SK-N-MC (cell line): ENCODE data around the gene PTPN7.
"Not testable (repeated sequence)": the region's sequence is repeated elsewhere in the genome, so short reads cannot be mapped to it uniquely, and the experiment has no call there.

Experiments
- DNase-seq: peaks from one replicate; pipeline ENCODE4 v3.0.0-alpha.2; 2011; ENCODE audit warnings: low read depth, low spot score
- H3K27ac ChIP-seq: fragments of 200-600 bp; sonication (generic); 2 replicates; pipeline ENCODE4 v1.5.1; 2016; ENCODE audit warnings: mixed run types
- H3K36me3 ChIP-seq: fragments of 200-600 bp; sonication (generic); 2 replicates; pipeline ENCODE4 v1.6.1; 2017; ENCODE audit warnings: antibody characterized with exemption, low read length, mixed read lengths; ENCODE audit not compliant: insufficient read depth
- H3K4me3 ChIP-seq: fragments of 200-600 bp; sonication (generic); 2 replicates; pipeline ENCODE4 v1.5.1; 2016
- H3K9ac ChIP-seq: fragments of 200-600 bp; sonication (generic); 2 replicates; pipeline ENCODE4 v1.8.0; 2017; ENCODE audit warnings: mixed run types, mixed read lengths; ENCODE audit not compliant: insufficient read length
- H3K9me3 ChIP-seq: fragments of 200-600 bp; sonication (generic); 2 replicates; pipeline ENCODE4 v1.6.1; 2017; ENCODE audit warnings: low read depth, mild to moderate bottlenecking, antibody characterized with exemption, low read length, moderate library complexity, mixed read lengths
- EZH2 ChIP-seq: fragments of 200-600 bp; sonication (generic); IDR thresholded peaks from one replicate; pipeline ENCODE4 v1.6.1; 2017; ENCODE audit warnings: antibody characterized with exemption
- FOXP2 ChIP-seq: optimal IDR thresholded peaks from 2 replicates; pipeline ENCODE3; 2011; ENCODE audit warnings: mild to moderate bottlenecking, moderate library complexity; ENCODE audit not compliant: insufficient read depth; ENCODE audit errors: extremely low read length, control extremely low read depth
- POLR2AphosphoS5 ChIP-seq: IDR thresholded peaks from 2 replicates; pipeline ENCODE4 v1.6.1; 2012; ENCODE audit warnings: mild to moderate bottlenecking, low read depth, low read length, borderline replicate concordance

Gene PTPN7

GRCh38 chr1:202171292-202172014 is 11.1 kb upstream of the PTPN7 start:
- H3K27ac ChIP-seq: no peak overlapping the region
- H3K9me3 ChIP-seq: no peaks in the 10 kb centered on the region
- H3K4me3 ChIP-seq: no peak overlapping the region
- no peak for DNase-seq
- TF ChIP-seq FOXP2: no peak
- no peak for TF ChIP-seq EZH2
- TF ChIP-seq POLR2AphosphoS5: no peak
- H3K36me3 ChIP-seq: no peaks in the 10 kb centered on the region
- H3K9ac ChIP-seq: no peak overlapping the region

DNA sequence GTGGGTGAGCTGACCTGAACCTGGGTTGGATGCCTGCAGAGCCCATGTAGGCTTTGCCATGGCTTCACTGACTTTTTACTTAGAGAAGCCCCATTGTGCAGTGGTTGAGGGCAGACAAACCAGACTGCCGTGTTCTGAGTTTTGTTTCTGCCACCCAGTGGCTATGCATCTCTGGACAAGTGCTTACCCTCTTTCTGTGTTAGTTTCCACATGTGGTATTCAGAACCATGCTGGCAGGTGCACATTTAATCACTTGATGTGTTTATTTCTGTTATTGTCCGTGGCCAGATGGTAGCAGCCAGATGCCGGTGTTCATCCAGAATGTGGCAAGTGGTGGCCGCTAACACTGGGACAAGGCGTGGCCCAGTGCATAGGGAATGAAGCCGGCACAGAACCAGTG is 10.3 kb upstream of the PTPN7 start:
- Histone ChIP-seq H3K9ac (no peak overlapping the region), H3K27ac (no peak overlapping the region), H3K4me3 (no peak overlapping the region), H3K9me3 (no peaks in the 10 kb centered on the region), H3K36me3 (no peaks in the 10 kb centered on the region)
- TF ChIP-seq POLR2AphosphoS5 (no peak), FOXP2 (no peak), EZH2 (no peak)
- DNase-seq: no peak

DNA sequence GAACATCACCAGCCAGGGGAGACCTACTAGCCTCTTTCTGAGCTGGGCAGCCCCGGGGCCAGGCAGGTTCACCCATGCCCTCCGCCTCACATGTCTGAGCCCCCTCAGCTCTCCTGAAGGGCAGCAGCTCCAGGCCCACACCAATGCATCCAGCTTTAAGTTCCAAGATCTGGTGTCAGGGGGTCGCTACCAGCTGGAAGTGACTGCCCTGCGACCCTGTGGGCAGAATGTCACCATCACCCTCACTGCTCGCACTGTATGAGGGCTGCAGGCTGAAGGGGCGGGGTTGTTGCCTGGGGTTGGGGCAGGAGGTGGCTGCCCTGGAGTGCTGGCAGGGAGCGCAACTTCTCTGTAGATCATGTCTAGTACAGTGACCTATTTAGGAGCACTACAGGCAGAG is 8.5 kb upstream of the PTPN7 start:
- no peak overlapping the region for H3K27ac ChIP-seq
- H3K9me3 ChIP-seq: no peaks in the 10 kb centered on the region
- peak overlapping the region; percentile 62; the same call in 1 of the 2 replicates for H3K4me3 ChIP-seq
- TF ChIP-seq POLR2AphosphoS5: no peak
- no peak for TF ChIP-seq FOXP2
- TF ChIP-seq EZH2: no peak
- no peak overlapping the region for H3K9ac ChIP-seq
- DNase-seq: no peak
- H3K36me3 ChIP-seq: no peaks in the 10 kb centered on the region

GRCh38 chr1:202167708-202168415 is 7.5 kb upstream of the PTPN7 start:
- TF ChIP-seq FOXP2 (no peak), EZH2 (no peak), POLR2AphosphoS5 (no peak)
- H3K9ac ChIP-seq: no peak overlapping the region
- H3K27ac ChIP-seq: peak overlapping the region; percentile 39; the same call in 1 of the 2 replicates
- no peak for DNase-seq
- H3K9me3 ChIP-seq: no peaks in the 10 kb centered on the region
- H3K4me3 ChIP-seq: peak overlapping the region; percentile 62
- H3K36me3 ChIP-seq: no peaks in the 10 kb centered on the region

DNA sequence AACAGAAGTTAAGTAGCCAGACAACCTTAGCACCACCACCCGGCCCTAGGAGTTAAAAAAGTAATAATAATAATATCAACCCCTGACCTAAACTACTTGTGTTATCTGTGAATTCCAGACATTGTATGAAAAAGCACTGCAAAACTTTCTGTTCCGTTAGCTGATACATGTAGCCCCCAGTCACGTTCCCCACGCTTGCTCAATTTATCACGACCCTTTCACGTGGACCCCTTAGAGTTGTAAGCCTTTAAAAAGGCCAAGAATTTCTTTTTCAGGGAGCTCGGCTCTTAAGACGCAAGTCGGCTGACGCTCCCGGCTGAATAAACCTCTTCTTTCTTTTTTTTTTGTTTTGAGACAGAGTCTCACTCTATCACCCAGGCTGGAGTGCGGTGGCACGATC is 6.7 kb upstream of the PTPN7 start:
- H3K9ac ChIP-seq, H3K9me3 ChIP-seq, H3K36me3 ChIP-seq, DNase-seq, H3K4me3 ChIP-seq, H3K27ac ChIP-seq: not testable (repeated sequence)

GRCh38 chr1:202165942-202166843 is 5.8 kb upstream of the PTPN7 start:
- H3K9me3 ChIP-seq: no peaks in the 10 kb centered on the region
- no peaks in the 10 kb centered on the region for H3K36me3 ChIP-seq
- no peak for DNase-seq
- no peak overlapping the region for H3K27ac ChIP-seq
- no peak for TF ChIP-seq FOXP2
- no peak for TF ChIP-seq EZH2
- TF ChIP-seq POLR2AphosphoS5: no peak
- no peak overlapping the region for H3K9ac ChIP-seq
- H3K4me3 ChIP-seq: no peak overlapping the region

DNA sequence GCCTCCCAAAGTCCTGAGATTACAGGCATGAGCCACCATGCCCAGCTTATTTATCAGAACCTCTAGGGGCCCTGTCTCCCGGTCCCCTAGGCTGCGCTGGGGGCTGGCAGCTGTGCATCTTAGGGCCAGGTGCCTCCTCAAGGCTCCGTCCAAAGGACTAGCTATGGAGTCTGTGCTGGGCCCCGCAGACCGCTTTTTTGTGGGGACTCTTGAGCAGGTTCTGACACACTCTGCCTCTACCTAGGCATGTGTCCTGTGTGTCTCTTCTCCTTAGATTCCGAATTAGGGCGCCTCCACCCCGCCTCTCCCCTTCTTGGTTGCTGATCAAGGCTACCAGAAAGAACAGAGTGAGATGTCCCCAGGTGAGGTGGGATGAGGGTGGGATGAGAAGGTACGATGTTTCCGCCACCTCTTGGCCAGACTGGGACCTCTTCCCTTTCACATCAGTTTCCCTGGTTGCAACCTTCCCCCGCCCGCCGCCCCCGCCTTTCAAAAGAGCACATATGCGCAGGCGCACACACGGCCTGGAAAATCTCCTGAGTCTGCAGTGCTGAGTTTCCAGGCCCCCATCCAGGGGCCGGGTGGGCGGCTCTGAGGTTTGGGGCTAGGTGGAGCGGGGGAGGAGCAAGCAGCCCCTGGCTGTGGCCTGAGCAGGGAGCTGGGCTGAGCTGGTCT is 5.0 kb upstream of the PTPN7 start:
- TF ChIP-seq POLR2AphosphoS5 (no peak), FOXP2 (no peak), EZH2 (no peak)
- H3K27ac ChIP-seq: no peak overlapping the region
- H3K9ac ChIP-seq: no peak overlapping the region
- no peak overlapping the region for H3K4me3 ChIP-seq
- no peak for DNase-seq
- no peaks in the 10 kb centered on the region for H3K9me3 ChIP-seq
- H3K36me3 ChIP-seq: no peaks in the 10 kb centered on the region

DNA sequence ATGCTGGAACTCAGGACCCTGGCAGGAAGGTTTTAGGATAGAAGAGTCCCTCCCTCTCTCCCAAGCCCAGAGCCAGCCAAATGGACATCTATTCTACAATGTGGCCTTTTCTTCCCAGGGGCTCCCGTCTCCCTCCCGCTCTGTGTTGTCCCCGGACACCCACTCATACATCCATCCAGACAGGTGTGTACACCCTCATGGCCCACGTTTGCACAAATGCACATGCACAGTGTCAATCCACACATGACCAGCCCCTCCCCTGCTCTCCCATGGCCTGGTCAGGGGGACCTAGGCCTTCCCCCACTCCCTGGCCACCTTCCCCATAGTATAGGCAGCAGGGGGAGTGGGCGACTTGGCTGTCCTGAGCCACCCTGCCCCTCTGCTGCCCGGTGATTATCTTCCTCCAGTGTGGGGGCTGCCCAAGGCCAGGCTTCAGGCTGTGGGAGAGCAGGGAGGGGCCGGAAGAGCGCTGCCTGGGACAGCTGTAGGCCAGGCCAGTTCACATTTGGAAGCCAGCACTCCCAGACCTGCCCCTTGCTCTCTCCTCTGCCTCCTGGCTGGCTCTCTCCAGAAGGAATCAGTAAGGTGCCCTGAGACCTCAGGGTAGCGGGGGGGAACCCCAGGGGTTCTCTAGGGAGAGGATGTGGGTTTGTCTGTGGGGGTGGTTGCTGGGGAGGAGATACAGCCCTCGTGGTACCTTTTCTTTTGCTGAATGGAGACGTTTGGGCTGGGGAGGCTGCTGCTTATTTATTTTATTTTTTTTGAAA is 4.1 kb upstream of the PTPN7 start:
- Histone ChIP-seq H3K4me3 (no peak overlapping the region), H3K27ac (no peak overlapping the region), H3K9ac (no peak overlapping the region), H3K36me3 (no peaks in the 10 kb centered on the region), H3K9me3 (no peaks in the 10 kb centered on the region)
- TF ChIP-seq FOXP2 (no peak), POLR2AphosphoS5 (no peak), EZH2 (no peak)
- no peak for DNase-seq
